IMR-90 (cell line): ENCODE data around the gene CFAP90. TPM values are rescaled to one million over a fixed set of nuclear protein-coding genes. Genes with fewer than 3 reads are reported as not detected.

Experiments used
- ATAC-seq: fragments of 200-7000 bp; cut with Tn5 transposase; 2 replicates; pipeline ENCODE4 v1.9.1; 2020; ENCODE audit warnings: low read depth, mild to moderate bottlenecking, moderate library complexity
- BruUV-seq: library from RNA; stranded (reverse); fragments of 400-500 nt; replicated peaks from 2 replicates; lab custom pipeline; 2021; lab: Mats Ljungman, UMichigan
- CTCF ChIA-PET: fragments of 300-600 bp; formaldehyde crosslinking; extraction: SDS; loops from one replicate; lab custom pipeline; 2021; ENCODE audit warnings: antibody characterized with exemption; lab: Yijun Ruan, JAX
- POLR2A ChIA-PET: fragments of 300-600 bp; sonication (Branson Sonifier 250); formaldehyde crosslinking; loops from one replicate; lab custom pipeline; 2022; ENCODE audit warnings: antibody characterized with exemption; ENCODE audit not compliant: unreplicated experiment; lab: Charles Lee
- DNase-seq: peaks from one replicate; pipeline ENCODE4 v3.0.0; 2013
- H2AFZ ChIP-seq: replicated peaks from 2 replicates; pipeline ENCODE3; 2013; ENCODE audit warnings: low read length, mild to moderate bottlenecking; ENCODE audit not compliant: poor library complexity
- H2AK5ac ChIP-seq: 2 replicates; pipeline ENCODE4 v1.6.1; 2013; ENCODE audit warnings: low read depth, low read length, inconsistent platforms
- H2AK9ac ChIP-seq: replicated peaks from 2 replicates; pipeline ENCODE3; 2013; ENCODE audit warnings: mild to moderate bottlenecking, low read depth, low read length, moderate library complexity; ENCODE audit not compliant: poor library complexity
- H2BK120ac ChIP-seq: 2 replicates; pipeline ENCODE4 v1.6.1; 2013; ENCODE audit warnings: low read depth, low read length, inconsistent platforms
- H2BK15ac ChIP-seq: 3 replicates; pipeline ENCODE4 v1.6.1; 2013; ENCODE audit warnings: low read depth, low read length, inconsistent platforms
- H2BK20ac ChIP-seq: 2 replicates; pipeline ENCODE4 v1.6.1; 2013; ENCODE audit warnings: low read depth, mild to moderate bottlenecking, inconsistent platforms, low read length, moderate library complexity
- H2BK5ac ChIP-seq: 2 replicates; pipeline ENCODE4 v1.6.1; 2013; ENCODE audit warnings: mild to moderate bottlenecking, low read depth, low read length, inconsistent platforms; ENCODE audit not compliant: poor library complexity, severe bottlenecking
- H3K14ac ChIP-seq: replicated peaks from 2 replicates; pipeline ENCODE4 v1.6.1; 2013; ENCODE audit warnings: low read depth, low read length, inconsistent platforms
- H3K18ac ChIP-seq: 2 replicates; pipeline ENCODE4 v1.6.1; 2013; ENCODE audit warnings: low read depth, low read length, control low read depth
- H3K23ac ChIP-seq: 2 replicates; pipeline ENCODE4 v1.6.1; 2013; ENCODE audit warnings: low read depth, low read length, inconsistent platforms
- H3K27ac ChIP-seq: 2 replicates; pipeline ENCODE4 v1.5.1; 2013; ENCODE audit warnings: mild to moderate bottlenecking, control low read depth, low read length; ENCODE audit not compliant: insufficient read depth
- H3K27me3 ChIP-seq: 2 replicates; pipeline ENCODE4 v1.6.1; 2013; ENCODE audit warnings: low read length; ENCODE audit not compliant: control insufficient read depth, insufficient read depth
- H3K36me3 ChIP-seq: 2 replicates; pipeline ENCODE4 v1.6.1; 2013; ENCODE audit warnings: low read length, mixed read lengths; ENCODE audit not compliant: control insufficient read depth, insufficient read depth
- H3K4ac ChIP-seq: 2 replicates; pipeline ENCODE4 v1.6.1; 2013; ENCODE audit warnings: low read depth, low read length, inconsistent platforms
- H3K4me1 ChIP-seq: 2 replicates; pipeline ENCODE4 v1.6.1; 2013; ENCODE audit warnings: low read length, mixed read lengths; ENCODE audit not compliant: control insufficient read depth, insufficient read depth
- H3K4me2 ChIP-seq: 2 replicates; pipeline ENCODE4 v1.6.1; 2013; ENCODE audit warnings: low read depth, mild to moderate bottlenecking, control low read depth, low read length, moderate library complexity
- H3K4me3 ChIP-seq: 2 replicates; pipeline ENCODE4 v1.5.1; 2013; ENCODE audit warnings: low read depth, mild to moderate bottlenecking, control low read depth, low read length, moderate library complexity; ENCODE audit not compliant: insufficient read depth
- H3K56ac ChIP-seq: 2 replicates; pipeline ENCODE4 v1.6.1; 2013; ENCODE audit warnings: low read length, inconsistent platforms; ENCODE audit not compliant: insufficient read depth; ENCODE audit errors: extremely low read depth
- H3K79me1 ChIP-seq, 2 experiments: 2 replicates each; pipeline ENCODE4 v1.6.1; 2013; ENCODE audit warnings: low read length in 2 of 2, inconsistent platforms in 1 of 2, low read depth in 1 of 2
- H3K9ac ChIP-seq: 2 replicates; pipeline ENCODE4 v1.6.1; 2013; ENCODE audit warnings: low read depth, low read length, control low read depth
- H3K9me1 ChIP-seq: 2 replicates; pipeline ENCODE4 v1.6.1; 2013; ENCODE audit warnings: low read length, inconsistent platforms; ENCODE audit not compliant: insufficient read depth
- H3K9me3 ChIP-seq: 2 replicates; pipeline ENCODE4 v1.6.1; 2013; ENCODE audit warnings: low read length; ENCODE audit not compliant: control insufficient read depth, insufficient read depth
- H4K20me1 ChIP-seq: 2 replicates; pipeline ENCODE4 v1.6.1; 2013; ENCODE audit warnings: low read length, inconsistent platforms; ENCODE audit not compliant: insufficient read depth
- H4K5ac ChIP-seq: 2 replicates; pipeline ENCODE4 v1.6.1; 2013; ENCODE audit warnings: mild to moderate bottlenecking, low read depth, low read length, control low read depth
- H4K8ac ChIP-seq, 2 experiments: 2 replicates each; pipeline ENCODE4 v1.6.1; 2013; ENCODE audit warnings: low read depth in 2 of 2, low read length in 2 of 2, control low read depth in 1 of 2, inconsistent platforms in 1 of 2
- H4K91ac ChIP-seq: 2 replicates; pipeline ENCODE4 v1.6.1; 2013; ENCODE audit warnings: low read depth, low read length, inconsistent platforms; ENCODE audit not compliant: insufficient read depth
- NFE2L2 ChIP-seq: fragments of 150-350 bp; IDR thresholded peaks from 2 replicates; pipeline ENCODE4 v1.6.1; 2016; ENCODE audit warnings: low read depth, mild to moderate bottlenecking, low read length
- RAD21 ChIP-seq: IDR thresholded peaks from 2 replicates; pipeline ENCODE4 v1.6.1; 2012; ENCODE audit warnings: low read length, improper control_type of control experiment
- RCOR1 ChIP-seq: IDR thresholded peaks from 2 replicates; pipeline ENCODE4 v1.6.1; 2012; ENCODE audit warnings: mild to moderate bottlenecking, low read length, improper control_type of control experiment; ENCODE audit not compliant: insufficient replicate concordance
- RFX5 ChIP-seq: IDR thresholded peaks from 2 replicates; pipeline ENCODE4 v1.8.0; 2012; ENCODE audit warnings: low read depth, mild to moderate bottlenecking, low read length, moderate library complexity
- SMC3 ChIP-seq: fragments of 150-350 bp; IDR thresholded peaks from 2 replicates; pipeline ENCODE4 v1.6.1; 2016; ENCODE audit warnings: low read depth, mild to moderate bottlenecking, antibody characterized with exemption, low read length, moderate library complexity
- WGBS, 2 experiments: methylation state at CpG; one replicate each; pipeline versions ENCODE4 v1.1.5 to v1.1.7; 2013; ENCODE audit warnings: missing lambda C conversion rate in 2 of 2; ENCODE audit not compliant: insufficient read length in 1 of 2; ENCODE audit errors: extremely low coverage in 2 of 2; 5-methylcytosine and 5-hydroxymethylcytosine counted together
- dilution Hi-C: fragments of 300-500 bp; cut with HindIII; formaldehyde crosslinking; loops from one replicate; pipeline ENCODE4 v1.14.3; 2018; ENCODE audit warnings: low sequenced_read_pairs; ENCODE audit not compliant: unreplicated experiment
- in situ Hi-C: fragments of 300-500 bp; cut with MboI; formaldehyde crosslinking; loops from 3 replicates; pipeline ENCODE4 v1.14.3; 2019; ENCODE audit warnings: low sequenced_read_pairs, inconsistent platforms, mixed read lengths
- intact Hi-C: fragments of 100-400 bp; cut with micrococcal nuclease; formaldehyde crosslinking; loops from 2 replicates; pipeline ENCODE4 v1.10.0; 2022
- polyA plus RNA-seq, 3 experiments: library from polyadenylated mRNA; depleted of rRNA; stranded (reverse); fragments of >200 nt; gene quantifications; 2 replicates each; pipeline ENCODE4 v1.2.3, GENCODE V29; 2012; ENCODE audit warnings: low replicate concordance in 1 of 3
- total RNA-seq: library from RNA; depleted of rRNA; stranded (reverse); fragments of >200 nt; gene quantifications from 2 replicates; pipeline ENCODE4 v1.2.3, GENCODE V29; 2012

CFAP90 gene
- total and polyA plus RNA-seq, 2 of the 4 experiments (the other 2 are of a cell fraction) = 0.09 TPM; not detected in 1

GRCh38 chr5:7814816-7815215 lies 36.1 kb downstream of the CFAP90 start:
- DNase-seq (no peak), ATAC-seq (no peak)
- Histone ChIP-seq H3K4me3 (no peak overlapping the region), H4K20me1 (no peaks in the 10 kb centered on the region), H2AK5ac (no peak overlapping the region), H4K8ac (no peak overlapping the region), H3K18ac (no peak overlapping the region), H3K4me1 (no peaks in the 10 kb centered on the region), H2BK15ac (no peak overlapping the region), H2BK20ac (no peak overlapping the region), H3K14ac (no peak overlapping the region), H3K9me1 (no peaks in the 10 kb centered on the region), H3K4ac (no peak overlapping the region), H3K27ac (no peak overlapping the region), H2BK120ac (no peak overlapping the region), H3K27me3 (no peaks in the 10 kb centered on the region), H3K9ac (no peak overlapping the region), H2AFZ (no peak overlapping the region), H3K56ac (no peak overlapping the region), H3K4me2 (no peak overlapping the region), H3K9me3 (no peaks in the 10 kb centered on the region), H2AK9ac (no peak overlapping the region), H3K79me1 (no peaks in the 10 kb centered on the region), H3K36me3 (no peaks in the 10 kb centered on the region), H4K91ac (no peak overlapping the region), H4K5ac (no peak overlapping the region), H3K23ac (no peak overlapping the region), H2BK5ac (no peak overlapping the region)
- BruUV-seq = no TSS peak
- dilution Hi-C loops (no loop called here), in situ Hi-C loops (no loop called here), intact Hi-C loops (loop anchor here (5.0 kb wide), 1 partner anchor 1048 kb away; no protein-coding TSS in a partner anchor)
- ChIA-PET POLR2A (no interaction called here), CTCF (no interaction called here)
- 87% methylated on average over 4 of the region's 10 CpGs; no CpG with 5 or more reads in 1 of the 2 experiments for WGBS, 2 experiments
- TF ChIP-seq NFE2L2 = no peak
- no peak for TF ChIP-seq RAD21
- no peak for TF ChIP-seq RFX5
- no peak for TF ChIP-seq RCOR1
- TF ChIP-seq SMC3 = no peak
